Ishikawa (cell line): ENCODE results near the gene ALDH3B1.

Experiments
- CEBPB ChIP-seq: IDR thresholded peaks from 2 replicates; pipeline ENCODE4 v1.6.1; 2012
- RAD21 ChIP-seq: IDR thresholded peaks from 2 replicates; pipeline ENCODE4 v1.6.1; 2012; ENCODE audit warnings: low read depth
- TAF1 ChIP-seq: IDR thresholded peaks from 2 replicates; pipeline ENCODE4 v1.6.1; 2012; ENCODE audit warnings: low read depth, mild to moderate bottlenecking
- YY1 ChIP-seq: IDR thresholded peaks from 2 replicates; pipeline ENCODE4 v1.6.1; 2012; ENCODE audit warnings: low read depth
- TF ChIP-seq, protein P1 (sequence below): IDR thresholded peaks from 2 replicates; pipeline ENCODE4 v1.6.1; 2012; ENCODE audit warnings: low read depth, mild to moderate bottlenecking

DNA sequence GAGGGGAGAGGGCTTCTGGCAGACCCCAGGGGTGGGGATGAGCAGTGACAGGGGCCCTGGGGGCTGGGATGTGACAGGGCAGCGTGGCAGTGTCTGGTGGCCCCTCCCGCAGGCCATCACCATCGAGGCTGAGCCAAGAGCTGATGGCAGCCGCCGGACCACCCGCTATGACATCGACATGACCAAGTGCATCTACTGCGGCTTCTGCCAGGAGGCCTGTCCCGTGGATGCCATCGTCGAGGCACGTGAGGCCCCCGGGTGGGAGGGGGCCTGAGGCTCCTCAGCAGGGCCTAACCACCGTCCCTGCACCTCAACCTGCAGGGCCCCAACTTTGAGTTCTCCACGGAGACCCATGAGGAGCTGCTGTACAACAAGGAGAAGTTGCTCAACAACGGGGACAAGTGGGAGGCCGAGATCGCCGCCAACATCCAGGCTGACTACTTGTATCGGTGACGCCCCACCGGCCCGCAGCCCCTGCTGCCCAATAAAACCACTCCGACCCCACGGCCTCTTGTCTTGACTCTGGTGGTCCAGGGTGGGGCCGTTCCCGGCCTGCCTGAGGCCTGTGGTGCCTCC lies 26.1 kb downstream of the ALDH3B1 start:
- no peak for TF ChIP-seq RAD21
- no peak for TF ChIP-seq TAF1
- TF ChIP-seq YY1, result no peak
- TF ChIP-seq, protein P1, sequence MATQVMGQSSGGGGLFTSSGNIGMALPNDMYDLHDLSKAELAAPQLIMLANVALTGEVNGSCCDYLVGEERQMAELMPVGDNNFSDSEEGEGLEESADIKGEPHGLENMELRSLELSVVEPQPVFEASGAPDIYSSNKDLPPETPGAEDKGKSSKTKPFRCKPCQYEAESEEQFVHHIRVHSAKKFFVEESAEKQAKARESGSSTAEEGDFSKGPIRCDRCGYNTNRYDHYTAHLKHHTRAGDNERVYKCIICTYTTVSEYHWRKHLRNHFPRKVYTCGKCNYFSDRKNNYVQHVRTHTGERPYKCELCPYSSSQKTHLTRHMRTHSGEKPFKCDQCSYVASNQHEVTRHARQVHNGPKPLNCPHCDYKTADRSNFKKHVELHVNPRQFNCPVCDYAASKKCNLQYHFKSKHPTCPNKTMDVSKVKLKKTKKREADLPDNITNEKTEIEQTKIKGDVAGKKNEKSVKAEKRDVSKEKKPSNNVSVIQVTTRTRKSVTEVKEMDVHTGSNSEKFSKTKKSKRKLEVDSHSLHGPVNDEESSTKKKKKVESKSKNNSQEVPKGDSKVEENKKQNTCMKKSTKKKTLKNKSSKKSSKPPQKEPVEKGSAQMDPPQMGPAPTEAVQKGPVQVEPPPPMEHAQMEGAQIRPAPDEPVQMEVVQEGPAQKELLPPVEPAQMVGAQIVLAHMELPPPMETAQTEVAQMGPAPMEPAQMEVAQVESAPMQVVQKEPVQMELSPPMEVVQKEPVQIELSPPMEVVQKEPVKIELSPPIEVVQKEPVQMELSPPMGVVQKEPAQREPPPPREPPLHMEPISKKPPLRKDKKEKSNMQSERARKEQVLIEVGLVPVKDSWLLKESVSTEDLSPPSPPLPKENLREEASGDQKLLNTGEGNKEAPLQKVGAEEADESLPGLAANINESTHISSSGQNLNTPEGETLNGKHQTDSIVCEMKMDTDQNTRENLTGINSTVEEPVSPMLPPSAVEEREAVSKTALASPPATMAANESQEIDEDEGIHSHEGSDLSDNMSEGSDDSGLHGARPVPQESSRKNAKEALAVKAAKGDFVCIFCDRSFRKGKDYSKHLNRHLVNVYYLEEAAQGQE, result no peak
- no peak for TF ChIP-seq CEBPB
